HepG2 (cell line): Measurements from ENCODE around the gene EXOC7. TPM values are rescaled to one million over a fixed set of nuclear protein-coding genes. Genes with fewer than 3 reads are reported as not detected.
A peak's percentile ranks its signal among the peaks of the same experiment; 100 is the strongest.

Experiments used
- GABPA ChIP-seq, 2 experiments: IDR thresholded peaks; 2 replicates each; pipeline ENCODE4 v1.6.1; 2011 to 2016; ENCODE audit warnings: low read depth in 2 of 2, low read length in 1 of 2, missing biosample characterization in 1 of 2, missing genetic modification characterization in 1 of 2
- POLR2A ChIP-seq, 2 experiments: IDR thresholded peaks; 2 replicates each; pipeline ENCODE4 v1.6.1; 2011; ENCODE audit warnings: low read depth in 2 of 2, low read length in 2 of 2, mild to moderate bottlenecking in 1 of 2, moderate library complexity in 1 of 2; ENCODE audit not compliant: insufficient read depth in 1 of 2
- RBM22 ChIP-seq: fragments of 200-400 bp; formaldehyde crosslinking; optimal IDR thresholded peaks from 2 replicates; pipeline ENCODE3; 2017; ENCODE audit warnings: mild to moderate bottlenecking, low read length, moderate library complexity
- RBM39 ChIP-seq: fragments of 200-400 bp; formaldehyde crosslinking; IDR thresholded peaks from one replicate; pipeline ENCODE4 v1.6.1; 2018; ENCODE audit warnings: antibody characterized with exemption, mild to moderate bottlenecking, low read depth, low read length; ENCODE audit not compliant: poor library complexity, severe bottlenecking
- THAP7 ChIP-seq: sonication (generic); formaldehyde crosslinking; IDR thresholded peaks from 2 replicates; pipeline ENCODE4 v1.8.1; 2023; ENCODE audit warnings: mild to moderate bottlenecking, missing genetic modification reagents
- ZBTB43 ChIP-seq: sonication (generic); formaldehyde crosslinking; conservative IDR thresholded peaks from 2 replicates; pipeline ENCODE4 v1.4.0; 2020; ENCODE audit warnings: missing genetic modification reagents
- ZFY ChIP-seq: sonication (generic); formaldehyde crosslinking; IDR thresholded peaks from 2 replicates; pipeline ENCODE4 v1.4.0; 2020; ENCODE audit warnings: missing genetic modification reagents
- ZNF136 ChIP-seq: sonication (generic); formaldehyde crosslinking; IDR thresholded peaks from 2 replicates; pipeline ENCODE4 v1.8.1; 2022; ENCODE audit warnings: low read depth, mild to moderate bottlenecking, moderate library complexity, missing genetic modification reagents
- ZNF326 ChIP-seq: sonication (generic); formaldehyde crosslinking; IDR thresholded peaks from 2 replicates; pipeline ENCODE4 v1.4.0; 2020; ENCODE audit warnings: missing genetic modification reagents, borderline replicate concordance
- ZNF44 ChIP-seq: sonication (generic); formaldehyde crosslinking; IDR thresholded peaks from 2 replicates; pipeline ENCODE4 v1.5.1; 2020; ENCODE audit warnings: mild to moderate bottlenecking, missing genetic modification reagents
- ZNF451 ChIP-seq: sonication (generic); formaldehyde crosslinking; IDR thresholded peaks from 2 replicates; pipeline ENCODE4 v1.5.0; 2020; ENCODE audit warnings: mild to moderate bottlenecking, missing genetic modification reagents
- polyA plus RNA-seq, 8 experiments: library from polyadenylated mRNA; depleted of rRNA in 3 of 8; stranded (reverse) in 7 of 8; unstranded in 1 of 8; fragments of >200 nt; fragmentation: Illumina TruSeq in 4 of 8; extraction: Trizol in 4 of 8; gene quantifications; 2 replicates each; pipeline versions ENCODE4 v1.2.1 to v1.2.3, GENCODE V29; 2011 to 2016; ENCODE audit warnings: low read depth in 4 of 8, missing spikeins in 1 of 8, mixed read lengths in 1 of 8; ENCODE audit not compliant: insufficient read depth in 1 of 8
- total RNA-seq, 5 experiments: library from RNA; depleted of rRNA; stranded (reverse); fragments of >200 nt; fragmentation: Illumina TruSeq; extraction: Trizol; gene quantifications; 2 replicates each; pipeline ENCODE4 v1.2.3, GENCODE V29; 2016; ENCODE audit warnings: low read depth in 1 of 5
- TF ChIP-seq, protein P1 (sequence below): sonication (generic); formaldehyde crosslinking; IDR thresholded peaks from 2 replicates; pipeline ENCODE4 v1.5.1; 2020; ENCODE audit warnings: missing genetic modification reagents, mild to moderate bottlenecking, borderline replicate concordance

Gene EXOC7
- total and polyA plus RNA-seq, 2 of the 13 experiments (the other 11 are each of a cell fraction or from before 2014, with no cell fraction given), result 86.9 to 116 TPM

GRCh38 chr17:76080768-76081287, 22.8 kb downstream of the EXOC7 start (continued):
- TF ChIP-seq GABPA (IDR thresholded peaks at IDR 0.05; ENCODE audit: low read depth, low read length), result no peak
- TF ChIP-seq GABPA (CRISPR knock-in tag; IDR thresholded peaks at IDR 0.05; ENCODE audit: low read depth), result no peak
- TF ChIP-seq ZNF136 (CRISPR knock-in tag), result 0 out of 2 replicates have a peak, but pooled peaks have one; percentile 65
- TF ChIP-seq POLR2A (IDR thresholded peaks at IDR 0.05; ENCODE audit: insufficient read depth in 1 of 2, low read depth in 2 of 2, low read length in 2 of 2), result peak in 1 of 2 experiments; percentile 17; a peak in 1 of 4 replicates
- TF ChIP-seq RBM22, result peak; percentile 88
- TF ChIP-seq ZNF44 (CRISPR knock-in tag), result peak; percentile 89; the same call in 1 of the 2 replicates
- TF ChIP-seq ZFY, result 0 out of 2 replicates have a peak, but pooled peaks have one; percentile 24
- no peak for TF ChIP-seq ZBTB43
- peak; percentile 93 for TF ChIP-seq ZNF326 (CRISPR knock-in tag)
- TF ChIP-seq RBM39, result peak; percentile 2
- TF ChIP-seq THAP7 (CRISPR knock-in tag), result 0 out of 2 replicates have a peak, but pooled peaks have one; percentile 51
- TF ChIP-seq, protein P1, sequence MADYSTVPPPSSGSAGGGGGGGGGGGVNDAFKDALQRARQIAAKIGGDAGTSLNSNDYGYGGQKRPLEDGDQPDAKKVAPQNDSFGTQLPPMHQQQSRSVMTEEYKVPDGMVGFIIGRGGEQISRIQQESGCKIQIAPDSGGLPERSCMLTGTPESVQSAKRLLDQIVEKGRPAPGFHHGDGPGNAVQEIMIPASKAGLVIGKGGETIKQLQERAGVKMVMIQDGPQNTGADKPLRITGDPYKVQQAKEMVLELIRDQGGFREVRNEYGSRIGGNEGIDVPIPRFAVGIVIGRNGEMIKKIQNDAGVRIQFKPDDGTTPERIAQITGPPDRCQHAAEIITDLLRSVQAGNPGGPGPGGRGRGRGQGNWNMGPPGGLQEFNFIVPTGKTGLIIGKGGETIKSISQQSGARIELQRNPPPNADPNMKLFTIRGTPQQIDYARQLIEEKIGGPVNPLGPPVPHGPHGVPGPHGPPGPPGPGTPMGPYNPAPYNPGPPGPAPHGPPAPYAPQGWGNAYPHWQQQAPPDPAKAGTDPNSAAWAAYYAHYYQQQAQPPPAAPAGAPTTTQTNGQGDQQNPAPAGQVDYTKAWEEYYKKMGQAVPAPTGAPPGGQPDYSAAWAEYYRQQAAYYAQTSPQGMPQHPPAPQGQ (CRISPR knock-in tag), result 0 out of 2 replicates have a peak, but pooled peaks have one; percentile 35
- TF ChIP-seq ZNF451 (CRISPR knock-in tag), result no peak
